Sigmoid colon (tissue), 3 donors: ENCODE measurements around the gene PERP.

Source experiments
- CTCF ChIP-seq, 4 experiments: fragments of 450-650 bp in 3 of 4; fragments of 200-600 bp in 1 of 4; IDR thresholded peaks; one replicate each; pipeline ENCODE4 v1.5.1; 2016 to 2019; ENCODE audit warnings: antibody characterized with exemption in 4 of 4, mild to moderate bottlenecking in 3 of 4, moderate library complexity in 2 of 4
- POLR2A ChIP-seq, 2 donors: fragments of 450-650 bp; IDR thresholded peaks; one replicate each; pipeline ENCODE4 v1.6.1; 2016; ENCODE audit warnings: antibody characterized with exemption in 2 of 2, mild to moderate bottlenecking in 2 of 2, moderate library complexity in 2 of 2

- TF ChIP-seq CTCF (IDR thresholded peaks at IDR 0.05) = no peak
- TF ChIP-seq POLR2A (IDR thresholded peaks at IDR 0.05) = no peak
Observed at GRCh38 chr6:138087593-138088325, 19.5 kb downstream of the PERP start.
